Neuron (in vitro differentiated cells): ENCODE measurements around the gene TRAPPC3.

ENCODE experiments used
- H2AFZ ChIP-seq: one replicate; pipeline ENCODE4 v1.6.1; 2013; ENCODE audit warnings: low read depth, mild to moderate bottlenecking, inconsistent platforms, low read length, moderate library complexity
- H3K27me3 ChIP-seq: one replicate; pipeline ENCODE4 v1.6.1; 2013; ENCODE audit warnings: low read length; ENCODE audit not compliant: insufficient read depth
- H3K36me3 ChIP-seq: one replicate; pipeline ENCODE4 v1.6.1; 2013; ENCODE audit warnings: low read length; ENCODE audit not compliant: insufficient read depth
- H3K4me1 ChIP-seq: one replicate; pipeline ENCODE4 v1.6.1; 2013; ENCODE audit warnings: low read length; ENCODE audit not compliant: insufficient read depth
- H3K4me3 ChIP-seq: 2 replicates; pipeline ENCODE4 v1.5.1; 2013; ENCODE audit warnings: mild to moderate bottlenecking, low read length, moderate library complexity
- H3K9me3 ChIP-seq: one replicate; pipeline ENCODE4 v1.6.1; 2013; ENCODE audit warnings: low read length

TRAPPC3 gene

DNA sequence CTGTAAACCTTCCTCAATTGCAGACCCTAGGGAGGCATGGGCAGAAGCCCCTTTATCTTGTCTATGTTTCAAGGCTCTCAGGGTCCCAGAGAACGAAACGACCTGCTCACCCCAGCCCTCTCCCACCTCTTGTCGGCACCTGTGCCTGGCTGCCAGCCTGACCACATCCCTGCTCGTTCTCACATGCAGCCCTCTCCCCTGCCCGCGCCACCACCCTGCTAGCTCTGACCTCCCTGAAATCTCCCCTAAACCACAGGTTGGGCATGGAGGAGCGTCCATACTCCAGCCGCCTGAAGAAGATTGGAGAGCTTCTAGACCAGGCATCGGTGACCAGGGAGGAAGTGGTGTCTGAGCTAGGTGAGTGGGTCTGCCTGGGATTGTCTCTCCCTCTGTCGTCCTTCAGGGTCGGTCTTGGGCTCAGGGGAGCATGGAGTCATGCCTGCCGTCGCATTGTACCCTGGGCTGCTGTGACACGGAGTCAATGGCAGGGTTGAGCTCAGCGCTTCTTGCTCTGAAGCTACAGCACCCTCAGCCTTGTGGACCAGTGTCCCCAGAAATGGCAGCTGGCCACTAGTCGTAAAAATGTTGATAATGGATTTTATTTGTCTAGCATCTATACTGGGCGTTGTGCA is 57.0 kb downstream of the TRAPPC3 start:
- H3K27me3 ChIP-seq: no peaks in the 10 kb centered on the region
- no peaks in the 10 kb centered on the region for H3K9me3 ChIP-seq
- H3K4me3 ChIP-seq: no peak overlapping the region
- H3K36me3 ChIP-seq: peaks cover 51% of the 10 kb centered on the region
- no peak overlapping the region for H2AFZ ChIP-seq
- H3K4me1 ChIP-seq: peaks cover 17% of the 10 kb centered on the region

DNA sequence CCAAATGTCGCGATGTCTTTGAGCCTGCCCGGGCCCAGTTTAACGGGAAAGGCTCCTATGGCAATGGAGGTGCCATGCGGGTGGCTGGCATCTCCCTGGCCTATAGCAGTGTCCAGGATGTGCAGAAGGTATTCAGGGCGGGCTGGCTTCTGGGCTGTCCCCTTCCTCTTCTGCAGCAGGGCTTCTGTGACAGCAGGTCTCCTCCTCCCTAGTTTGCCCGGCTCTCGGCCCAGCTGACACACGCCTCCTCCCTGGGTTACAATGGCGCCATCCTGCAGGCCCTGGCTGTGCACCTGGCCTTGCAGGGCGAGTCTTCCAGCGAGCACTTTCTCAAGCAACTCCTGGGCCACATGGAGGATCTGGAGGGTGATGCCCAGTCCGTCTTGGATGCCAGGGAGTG is 57.6 kb downstream of the TRAPPC3 start:
- H3K36me3 ChIP-seq: peaks cover 51% of the 10 kb centered on the region
- H3K4me1 ChIP-seq: peaks cover 14% of the 10 kb centered on the region
- no peak overlapping the region for H3K4me3 ChIP-seq
- no peaks in the 10 kb centered on the region for H3K27me3 ChIP-seq
- H3K9me3 ChIP-seq: no peaks in the 10 kb centered on the region
- no peak overlapping the region for H2AFZ ChIP-seq

DNA sequence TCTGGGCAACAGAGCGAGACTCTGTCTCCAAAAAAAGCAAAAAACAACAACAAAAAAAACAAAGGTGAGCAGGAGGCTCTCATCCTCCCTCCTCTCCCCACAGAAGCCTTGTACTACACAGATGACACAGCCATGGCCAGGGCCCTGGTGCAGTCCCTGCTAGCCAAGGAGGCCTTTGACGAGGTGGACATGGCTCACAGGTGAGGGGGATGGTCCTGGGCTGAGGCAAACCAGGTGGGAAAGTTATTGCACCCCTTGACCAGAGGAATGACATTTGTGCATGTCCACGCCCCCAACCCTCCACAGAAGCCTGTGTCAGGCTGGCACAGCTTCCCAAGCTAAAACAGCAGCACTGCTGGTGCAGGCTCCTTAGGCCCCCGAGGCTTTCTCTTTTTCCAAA is 58.1 kb downstream of the TRAPPC3 start:
- H3K4me3 ChIP-seq: no peak overlapping the region
- no peaks in the 10 kb centered on the region for H3K27me3 ChIP-seq
- H2AFZ ChIP-seq: no peak overlapping the region
- H3K9me3 ChIP-seq: no peaks in the 10 kb centered on the region
- H3K4me1 ChIP-seq: peaks cover 14% of the 10 kb centered on the region
- peaks cover 51% of the 10 kb centered on the region for H3K36me3 ChIP-seq

- Histone ChIP-seq H3K4me3 (peak overlapping the region; percentile 89), H3K27me3 (no peaks in the 10 kb centered on the region), H3K36me3 (peaks cover 43% of the 10 kb centered on the region), H2AFZ (peak overlapping the region; percentile 69), H3K9me3 (no peaks in the 10 kb centered on the region), H3K4me1 (peaks cover 21% of the 10 kb centered on the region)
Observed at GRCh38 chr1:36089393-36090121, 59.7 kb downstream of the TRAPPC3 start.

DNA sequence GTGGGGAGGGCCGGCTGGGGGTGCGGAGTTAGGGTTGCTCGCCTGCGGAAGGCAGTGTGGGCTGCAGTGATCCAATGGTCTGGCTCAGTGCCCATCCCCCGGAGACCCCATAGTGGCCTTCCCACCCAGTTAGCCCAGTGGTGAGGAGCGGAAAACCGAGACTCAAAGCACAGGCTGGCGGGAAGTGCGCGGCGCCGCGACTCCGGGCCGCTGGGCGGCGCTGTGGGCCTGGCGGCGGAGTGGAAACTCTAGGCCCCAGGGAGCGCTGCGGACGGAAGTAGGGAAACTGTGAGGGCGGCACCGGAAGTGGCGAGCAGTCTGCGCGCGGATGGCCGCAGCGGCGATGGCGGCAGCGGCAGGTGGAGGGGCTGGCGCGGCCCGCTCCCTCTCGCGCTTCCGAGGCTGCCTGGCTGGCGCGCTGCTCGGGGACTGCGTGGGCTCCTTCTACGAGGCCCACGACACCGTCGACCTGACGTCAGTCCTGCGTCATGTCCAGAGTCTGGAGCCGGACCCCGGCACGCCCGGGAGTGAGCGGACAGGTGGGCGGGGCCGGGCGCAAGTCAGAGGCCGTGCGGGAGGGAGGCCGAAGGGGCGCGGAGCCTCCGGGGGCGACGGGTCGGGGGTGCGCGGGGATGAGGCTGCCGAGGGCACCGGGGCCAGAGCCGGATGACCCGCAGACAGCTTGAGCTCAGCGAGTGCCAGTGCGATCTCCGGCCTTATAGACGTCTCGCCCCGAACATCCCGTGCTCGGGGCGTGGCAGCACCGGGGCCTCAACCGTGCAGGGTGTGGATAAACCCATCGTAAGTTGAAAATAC is 60.5 kb downstream of the TRAPPC3 start, which contains the start of gene ADPRS:
Gene ADPRS (plus strand): TSS at position 316 of the 816 bp plus-strand sequence. CDS start 13 bp downstream, at position 329.
- Histone ChIP-seq H3K9me3 (no peaks in the 10 kb centered on the region), H2AFZ (peak within 1 kb of the TSS; percentile 69), H3K4me3 (peak within 1 kb of the TSS; percentile 89), H3K4me1 (peaks cover 24% of the 10 kb centered on the region), H3K36me3 (peaks cover 35% of the 10 kb centered on the region), H3K27me3 (no peaks in the 10 kb centered on the region)

DNA sequence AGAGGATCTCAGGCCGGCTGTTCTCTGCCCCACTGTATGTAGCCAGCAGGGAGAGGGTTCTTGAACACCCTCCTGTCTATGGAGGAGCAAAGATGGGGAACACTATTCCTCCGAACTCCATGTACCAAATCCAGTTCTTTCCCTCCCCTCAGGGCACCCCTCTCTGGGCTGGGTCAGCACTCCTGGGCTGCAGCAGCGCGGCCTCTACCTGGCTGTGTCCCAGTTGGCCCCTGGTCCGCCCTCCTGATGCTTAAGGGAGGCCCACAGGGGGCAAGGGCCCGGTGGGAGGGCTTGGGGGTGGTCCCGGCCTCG is 61.1 kb downstream of the TRAPPC3 start:
- peak overlapping the region; percentile 89 for H3K4me3 ChIP-seq
- H3K4me1 ChIP-seq: peaks cover 24% of the 10 kb centered on the region
- H3K9me3 ChIP-seq: no peaks in the 10 kb centered on the region
- no peaks in the 10 kb centered on the region for H3K27me3 ChIP-seq
- H2AFZ ChIP-seq: peak overlapping the region; percentile 69
- H3K36me3 ChIP-seq: peaks cover 29% of the 10 kb centered on the region

- Histone ChIP-seq H3K4me3 (no peak overlapping the region), H2AFZ (no peak overlapping the region), H3K27me3 (no peaks in the 10 kb centered on the region), H3K4me1 (peaks cover 24% of the 10 kb centered on the region), H3K9me3 (no peaks in the 10 kb centered on the region), H3K36me3 (peaks cover 22% of the 10 kb centered on the region)
Observed at GRCh38 chr1:36087233-36088123, 61.8 kb downstream of the TRAPPC3 start.
